Cardiac muscle cell (in vitro differentiated cells and primary cell): Measurements from ENCODE around the gene PUS10. TPM values are rescaled to one million over a fixed set of nuclear protein-coding genes. Genes with fewer than 3 reads are reported as not detected.

Source experiments
- DNase-seq, 2 donors: peaks; one replicate each; pipeline versions ENCODE4 v3.0.0 to v3.0.0-alpha.2; 2010 to 2017; ENCODE audit warnings: low read depth in 1 of 2, low spot score in 1 of 2
- H3K27ac ChIP-seq: fragments of 200-600 bp; sonication (generic); 2 replicates; pipeline ENCODE4 v1.5.1; 2016
- H3K27me3 ChIP-seq: fragments of 200-600 bp; sonication (generic); 2 replicates; pipeline ENCODE4 v1.6.0; 2016; ENCODE audit warnings: control low read depth
- H3K36me3 ChIP-seq: fragments of 200-600 bp; sonication (generic); 2 replicates; pipeline ENCODE4 v1.5.1; 2016; ENCODE audit warnings: control low read depth
- H3K4me1 ChIP-seq: fragments of 200-600 bp; sonication (generic); 2 replicates; pipeline ENCODE4 v1.8.1; 2017; ENCODE audit warnings: low read depth, mild to moderate bottlenecking, mixed run types
- H3K4me3 ChIP-seq: fragments of 200-600 bp; sonication (generic); 2 replicates; pipeline ENCODE4 v1.5.1; 2016; ENCODE audit warnings: mild to moderate bottlenecking
- H3K9me3 ChIP-seq: fragments of 200-600 bp; sonication (generic); 2 replicates; pipeline ENCODE4 v1.5.1; 2017; ENCODE audit warnings: low read depth, mild to moderate bottlenecking, control low read depth
- CTCF ChIP-seq: IDR thresholded peaks from 2 replicates; pipeline ENCODE4 v1.5.1; 2012; ENCODE audit warnings: low read depth, mild to moderate bottlenecking, low read length
- polyA plus RNA-seq: library from polyadenylated mRNA; unstranded; fragments of >200 nt; fragmentation: Nextera tagmentation; extraction: Ambion mirVana; gene quantifications from 2 replicates; pipeline ENCODE4 v1.2.1, GENCODE V29; 2016
- total RNA-seq: library from RNA; depleted of rRNA; stranded (reverse); fragments of >200 nt; gene quantifications from 2 replicates; pipeline ENCODE4 v1.2.3, GENCODE V29; 2016

PUS10 gene
- total and polyA plus RNA-seq, 2 experiments from 2014 or later: 3.0 to 8.9 TPM

GRCh38 chr2:60899230-60899891, 118.7 kb downstream of the PUS10 start:
- TF ChIP-seq CTCF: no peak
- Histone ChIP-seq H3K27me3 (no peaks in the 10 kb centered on the region), H3K4me3 (no peak overlapping the region), H3K36me3 (peaks cover 30% of the 10 kb centered on the region), H3K9me3 (no peaks in the 10 kb centered on the region), H3K27ac (no peak overlapping the region), H3K4me1 (no peaks in the 10 kb centered on the region)
- no peak for DNase-seq

- TF ChIP-seq CTCF: no peak
- no peak for DNase-seq
- Histone ChIP-seq H3K27ac (no peak overlapping the region), H3K27me3 (no peaks in the 10 kb centered on the region), H3K36me3 (peaks cover 30% of the 10 kb centered on the region), H3K4me3 (no peak overlapping the region), H3K4me1 (no peaks in the 10 kb centered on the region), H3K9me3 (no peaks in the 10 kb centered on the region)
Observed at GRCh38 chr2:60898567-60898966, 119.5 kb downstream of the PUS10 start.

Other genes starting within 250 kb of the PUS10 start
- gene REL, start 136.7 kb downstream of the PUS10 start, total RNA-seq: 5.0 and 11.5 TPM in 2 replicates
- gene REL, start 136.7 kb downstream of the PUS10 start, polyA plus RNA-seq: 7.6 and 12.3 TPM in 2 replicates
- 29.7 and 35.5 TPM in 2 replicates for gene PEX13, start 535 bp downstream of the PUS10 start, total RNA-seq
- 26.7 and 37.3 TPM in 2 replicates for gene PEX13, start 535 bp downstream of the PUS10 start, polyA plus RNA-seq
- gene SANBR, start 47.6 kb upstream of the PUS10 start, total RNA-seq: 3.5 and 6.1 TPM in 2 replicates
- gene SANBR, start 47.6 kb upstream of the PUS10 start, polyA plus RNA-seq: 8.7 and 15.4 TPM in 2 replicates
- gene C2orf74, start 143.9 kb upstream of the PUS10 start, total RNA-seq: 17.1 and 17.5 TPM in 2 replicates
- gene C2orf74, start 143.9 kb upstream of the PUS10 start, polyA plus RNA-seq: 43.0 and 45.8 TPM in 2 replicates